H1 (cell line): ENCODE measurements around the gene GPR63. TPM values are rescaled to one million over a fixed set of nuclear protein-coding genes. Genes with fewer than 3 reads are reported as not detected.

ENCODE experiments used
- CTCF ChIA-PET: fragments of 300-600 bp; sonication (Branson Sonifier 250); formaldehyde crosslinking; loops from one replicate; lab custom pipeline; 2021; ENCODE audit not compliant: partially characterized antibody; lab: Charles Lee
- POLR2A ChIA-PET: fragments of 300-600 bp; sonication (Branson Sonifier 250); formaldehyde crosslinking; loops from one replicate; lab custom pipeline; 2021; ENCODE audit warnings: inconsistent platforms; ENCODE audit not compliant: partially characterized antibody; lab: Charles Lee
- DNase-seq, 2 experiments: peaks; one replicate each; pipeline versions ENCODE4 v3.0.0 to v3.0.0-alpha.2; 2010 to 2022; ENCODE audit warnings: low spot score in 2 of 2, low read depth in 1 of 2, mixed read lengths in 1 of 2
- FAIRE-seq: peaks from 2 replicates; lab custom pipeline; 2011; peaks lifted over from hg19 to GRCh38; lab: Jason Lieb, UNC
- H2AFZ ChIP-seq: 2 replicates; pipeline ENCODE4 v1.8.1; 2012; ENCODE audit warnings: low read length, inconsistent platforms
- H2AK5ac ChIP-seq: 2 replicates; pipeline ENCODE4 v1.6.1; 2013; ENCODE audit warnings: low read depth, low read length
- H2BK120ac ChIP-seq: replicated peaks from 2 replicates; pipeline ENCODE3; 2013; ENCODE audit warnings: low read depth, low read length, inconsistent platforms
- H2BK12ac ChIP-seq: 2 replicates; pipeline ENCODE4 v1.6.1; 2013; ENCODE audit warnings: low read depth, low read length
- H2BK15ac ChIP-seq: 2 replicates; pipeline ENCODE4 v1.6.1; 2013; ENCODE audit warnings: low read length
- H2BK20ac ChIP-seq: 2 replicates; pipeline ENCODE4 v1.6.1; 2013; ENCODE audit warnings: low read length
- H2BK5ac ChIP-seq: 2 replicates; pipeline ENCODE4 v1.6.1; 2013; ENCODE audit warnings: low read depth, low read length
- H3K14ac ChIP-seq: 2 replicates; pipeline ENCODE4 v1.6.1; 2013; ENCODE audit warnings: inconsistent platforms; ENCODE audit not compliant: insufficient read length
- H3K18ac ChIP-seq: 2 replicates; pipeline ENCODE4 v1.6.1; 2013; ENCODE audit warnings: low read length; ENCODE audit errors: extremely low read depth
- H3K23ac ChIP-seq: 2 replicates; pipeline ENCODE4 v1.6.1; 2013; ENCODE audit warnings: inconsistent platforms; ENCODE audit not compliant: insufficient read length
- H3K23me2 ChIP-seq: 2 replicates; pipeline ENCODE4 v1.6.1; 2013; ENCODE audit warnings: low read depth, low read length
- H3K27ac ChIP-seq: 2 replicates; pipeline ENCODE4 v1.6.1; 2011; ENCODE audit warnings: low read depth, low read length, inconsistent platforms
- H3K27me3 ChIP-seq, 4 experiments: replicated peaks in 1 of 4; 1 replicate in 1 of 4; 2 replicates in 3 of 4; pipeline versions ENCODE4 v1.6.1 to v1.8.1; 2011 to 2013; ENCODE audit warnings: low read length in 3 of 4, mild to moderate bottlenecking in 3 of 4, inconsistent platforms in 2 of 4, mixed read lengths in 2 of 4, moderate library complexity in 1 of 4; ENCODE audit not compliant: control insufficient read depth in 3 of 4, insufficient read depth in 3 of 4; ENCODE audit errors: extremely low read depth in 1 of 4
- H3K36me3 ChIP-seq, 4 experiments: 2 replicates each; pipeline versions ENCODE4 v1.6.1 to v1.8.1; 2011 to 2013; ENCODE audit warnings: mild to moderate bottlenecking in 4 of 4, low read length in 3 of 4, moderate library complexity in 2 of 4, control low read depth in 1 of 4, inconsistent platforms in 1 of 4; ENCODE audit not compliant: insufficient read depth in 4 of 4, control insufficient read depth in 2 of 4
- H3K4ac ChIP-seq: replicated peaks from 2 replicates; pipeline ENCODE3; 2013; ENCODE audit warnings: low read length, low read depth, mixed read lengths, inconsistent platforms; ENCODE audit not compliant: insufficient read length
- H3K4me1 ChIP-seq, 4 experiments: replicated peaks in 1 of 4; 1 replicate in 1 of 4; 2 replicates in 3 of 4; pipeline versions ENCODE4 v1.6.1 to v1.8.1; 2011 to 2013; ENCODE audit warnings: low read length in 3 of 4, inconsistent platforms in 2 of 4, mixed read lengths in 1 of 4; ENCODE audit not compliant: insufficient read depth in 4 of 4, control insufficient read depth in 3 of 4
- H3K4me2 ChIP-seq, 2 experiments: 2 replicates each; pipeline versions ENCODE4 v1.6.1 to v1.8.1; 2011 to 2013; ENCODE audit warnings: low read depth in 2 of 2, low read length in 2 of 2, control low read depth in 1 of 2, inconsistent platforms in 1 of 2, mild to moderate bottlenecking in 1 of 2; ENCODE audit not compliant: insufficient read depth in 1 of 2
- H3K4me3 ChIP-seq, 4 experiments: fragments of 200-600, 300-600 bp in 1 of 4; sonication (generic), shearing (Covaris generic), sonication (Bioruptor Twin) in 1 of 4; 2 replicates each; pipeline versions ENCODE4 v1.5.1 to v1.8.1; 2011 to 2016; ENCODE audit warnings: low read length in 4 of 4, low read depth in 3 of 4, control low read depth in 2 of 4, inconsistent platforms in 2 of 4, mild to moderate bottlenecking in 2 of 4, mixed read lengths in 1 of 4, moderate library complexity in 1 of 4; ENCODE audit not compliant: insufficient read depth in 2 of 4; ENCODE audit errors: extremely low read depth in 1 of 4
- H3K56ac ChIP-seq: replicated peaks from 2 replicates; pipeline ENCODE3; 2013; ENCODE audit warnings: low read depth, mild to moderate bottlenecking, mixed read lengths, low read length, inconsistent platforms; ENCODE audit not compliant: insufficient read length
- H3K79me1 ChIP-seq: 2 replicates; pipeline ENCODE4 v1.6.1; 2013; ENCODE audit warnings: low read depth, low read length, control low read depth
- H3K79me2 ChIP-seq, 2 experiments: 2 replicates each; pipeline versions ENCODE4 v1.6.1 to v1.8.1; 2012 to 2013; ENCODE audit warnings: low read length in 2 of 2, mild to moderate bottlenecking in 2 of 2, inconsistent platforms in 1 of 2; ENCODE audit not compliant: insufficient read depth in 2 of 2, control insufficient read depth in 1 of 2
- H3K9ac ChIP-seq, 4 experiments: replicated peaks in 1 of 4; 1 replicate in 1 of 4; 2 replicates in 3 of 4; pipeline versions ENCODE4 v1.6.1 to v1.8.1; 2011 to 2013; ENCODE audit warnings: low read depth in 3 of 4, low read length in 3 of 4, control low read depth in 2 of 4, mild to moderate bottlenecking in 2 of 4, moderate library complexity in 2 of 4, inconsistent platforms in 1 of 4; ENCODE audit errors: extremely low read depth in 1 of 4
- H3K9me3 ChIP-seq, 2 experiments: 2 replicates each; pipeline versions ENCODE4 v1.6.1 to v1.8.1; 2012 to 2013; ENCODE audit warnings: mild to moderate bottlenecking in 2 of 2, moderate library complexity in 2 of 2, control low read depth in 1 of 2, inconsistent platforms in 1 of 2, low read depth in 1 of 2, low read length in 1 of 2, mixed read lengths in 1 of 2; ENCODE audit not compliant: insufficient read depth in 2 of 2
- H4K20me1 ChIP-seq, 2 experiments: replicated peaks in 1 of 2; 2 replicates each; pipeline versions ENCODE3 to v1.8.1; 2011 to 2013; ENCODE audit warnings: inconsistent platforms in 2 of 2, low read length in 2 of 2, mild to moderate bottlenecking in 1 of 2; ENCODE audit not compliant: insufficient read depth in 2 of 2, control insufficient read depth in 1 of 2
- H4K5ac ChIP-seq: 2 replicates; pipeline ENCODE4 v1.6.1; 2013; ENCODE audit warnings: low read length, low read depth, mixed read lengths, inconsistent platforms; ENCODE audit not compliant: insufficient read length
- H4K8ac ChIP-seq: 2 replicates; pipeline ENCODE4 v1.8.0; 2013; ENCODE audit warnings: mild to moderate bottlenecking, moderate library complexity, low read length, inconsistent platforms; ENCODE audit not compliant: insufficient read depth; ENCODE audit errors: extremely low read depth
- H4K91ac ChIP-seq: replicated peaks from 2 replicates; pipeline ENCODE3; 2013; ENCODE audit warnings: low read length, mixed read lengths, inconsistent platforms; ENCODE audit not compliant: insufficient read length
- ASH2L ChIP-seq: fragments of 200-600, 300-600 bp; sonication (generic); IDR thresholded peaks from one replicate; pipeline ENCODE4 v1.7.1; 2017; ENCODE audit warnings: low read length
- BRCA1 ChIP-seq: IDR thresholded peaks from 2 replicates; pipeline ENCODE4 v1.6.1; 2012; ENCODE audit warnings: low read depth, low read length, improper control_type of control experiment
- GTF2F1 ChIP-seq: IDR thresholded peaks from 2 replicates; pipeline ENCODE4 v1.6.1; 2012; ENCODE audit warnings: low read depth, low read length, improper control_type of control experiment, borderline replicate concordance
- JUN ChIP-seq: IDR thresholded peaks from 2 replicates; pipeline ENCODE4 v1.6.1; 2011; ENCODE audit warnings: low read depth, mild to moderate bottlenecking, improper control_type of control experiment, low read length
- KDM4A ChIP-seq: IDR thresholded peaks from one replicate; pipeline ENCODE4 v1.7.1; 2012; ENCODE audit warnings: low read depth, mild to moderate bottlenecking, moderate library complexity, low read length, inconsistent platforms; ENCODE audit not compliant: severe bottlenecking
- MAFK ChIP-seq: IDR thresholded peaks from 2 replicates; pipeline ENCODE4 v1.6.1; 2012; ENCODE audit warnings: low read depth, mild to moderate bottlenecking, improper control_type of control experiment, low read length
- POLR2AphosphoS5 ChIP-seq: IDR thresholded peaks from 2 replicates; pipeline ENCODE4 v1.6.1; 2011; ENCODE audit warnings: low read depth, low read length
- POU5F1 ChIP-seq: IDR thresholded peaks from 2 replicates; pipeline ENCODE4 v1.6.1; 2011; ENCODE audit warnings: low read depth, mild to moderate bottlenecking, low read length, moderate library complexity
- RAD21 ChIP-seq, 2 experiments: IDR thresholded peaks in 1 of 2; conservative IDR thresholded peaks in 1 of 2; 2 replicates each; pipeline ENCODE4 v1.6.1; 2011; ENCODE audit warnings: low read depth in 2 of 2, low read length in 2 of 2, improper control_type of control experiment in 1 of 2, inconsistent platforms in 1 of 2, mild to moderate bottlenecking in 1 of 2, moderate library complexity in 1 of 2
- RFX5 ChIP-seq: IDR thresholded peaks from 2 replicates; pipeline ENCODE4 v1.6.1; 2011; ENCODE audit warnings: low read depth, low read length, improper control_type of control experiment, borderline replicate concordance
- TAF1 ChIP-seq: IDR thresholded peaks from 2 replicates; pipeline ENCODE4 v1.6.1; 2011; ENCODE audit warnings: mild to moderate bottlenecking, low read depth, low read length
- TEAD4 ChIP-seq: IDR thresholded peaks from 2 replicates; pipeline ENCODE4 v1.6.1; 2012; ENCODE audit warnings: low read depth, low read length, inconsistent platforms, mixed read lengths
- ZNF274 ChIP-seq: IDR thresholded peaks from 2 replicates; pipeline ENCODE4 v1.7.0; 2012; ENCODE audit warnings: low read length, borderline replicate concordance; ENCODE audit errors: extremely low read depth
- polyA plus RNA-seq, 7 experiments: library from polyadenylated mRNA; depleted of rRNA in 3 of 7; stranded (reverse) in 5 of 7; unstranded in 2 of 7; fragments of >200 nt in 5 of 7; fragments of 200-250 nt in 2 of 7; gene quantifications; 1 replicate in 5 of 7; 2 replicates in 1 of 7; 4 replicates in 1 of 7; pipeline versions ENCODE4 v1.2.1 to v1.2.3, GENCODE V29; 2011 to 2013; ENCODE audit warnings: missing spikeins in 2 of 7, mixed read lengths in 2 of 7
- total RNA-seq: library from RNA; stranded (reverse); fragmentation: NEBNext Ultra II Directional; extraction: Animal tissue kit (Norgen Biotek cat#: 25700); gene quantifications from 2 replicates; pipeline ENCODE4 v1.2.1, GENCODE V29; 2021

The GPR63 gene
- total and polyA plus RNA-seq, 2 of the 8 experiments (the other 6 are each of a cell fraction or from before 2014, with no cell fraction given), result 6.1 to 11.6 TPM

DNA sequence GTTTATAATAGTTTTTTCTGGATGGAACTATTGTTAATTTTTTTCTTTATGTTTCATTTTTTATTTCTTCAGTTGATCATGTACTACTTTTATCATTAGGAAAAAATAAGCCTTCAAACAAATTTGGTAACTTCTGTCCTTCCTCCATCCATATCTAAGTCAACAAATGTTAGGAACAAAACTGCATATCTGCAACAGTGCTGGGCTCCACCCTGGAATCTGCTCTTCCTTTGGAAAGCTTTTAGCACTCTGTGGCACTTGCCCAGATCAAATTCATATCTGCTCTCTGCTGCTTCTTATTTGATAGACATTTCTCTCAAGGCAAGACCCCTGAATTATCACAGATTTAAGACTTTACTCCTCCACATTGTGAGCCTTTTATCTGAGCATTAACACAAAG, 24.3 kb upstream of the GPR63 start:
- H2BK20ac ChIP-seq, result no peak overlapping the region
- FAIRE-seq (no peak), DNase-seq (no peak)
- no peak overlapping the region for H3K56ac ChIP-seq
- H4K8ac ChIP-seq, result no peak overlapping the region
- ChIA-PET POLR2A (no interaction called here), CTCF (no interaction called here)
- TF ChIP-seq RFX5, result no peak
- TF ChIP-seq JUN, result no peak
- TF ChIP-seq MAFK, result no peak
- TF ChIP-seq POLR2AphosphoS5, result no peak
- no peak for TF ChIP-seq TEAD4
- TF ChIP-seq BRCA1, result no peak
- no peak for TF ChIP-seq ASH2L
- TF ChIP-seq ZNF274, result no peak
- TF ChIP-seq TAF1, result no peak
- no peak for TF ChIP-seq KDM4A
- TF ChIP-seq RAD21 (IDR thresholded peaks at IDR 0.05 in 1 of 2, conservative IDR thresholded peaks at IDR 0.05 in 1 of 2; ENCODE audit: low read depth in 2 of 2, low read length in 2 of 2), result no peak
- TF ChIP-seq GTF2F1, result no peak
- no peak for TF ChIP-seq POU5F1
- H2BK120ac ChIP-seq, result no peak overlapping the region
- H2BK12ac ChIP-seq, result no peak overlapping the region
- no peak overlapping the region for H3K27ac ChIP-seq
- no peak overlapping the region for H3K4me2 ChIP-seq
- H3K79me2 ChIP-seq, result no peaks in the 10 kb centered on the region
- no peak overlapping the region for H3K9ac ChIP-seq
- no peak overlapping the region for H4K5ac ChIP-seq
- no peak overlapping the region for H2BK5ac ChIP-seq
- H3K4me1 ChIP-seq, result no peaks in the 10 kb centered on the region; a peak in 1 of 7 replicates
- H3K23ac ChIP-seq, result no peak overlapping the region
- H2AFZ ChIP-seq, result no peak overlapping the region
- H3K36me3 ChIP-seq, result no peaks in the 10 kb centered on the region
- H3K23me2 ChIP-seq, result no peaks in the 10 kb centered on the region
- H3K4ac ChIP-seq, result no peak overlapping the region
- no peak overlapping the region for H2AK5ac ChIP-seq
- H3K79me1 ChIP-seq, result no peaks in the 10 kb centered on the region
- H3K14ac ChIP-seq, result no peak overlapping the region
- no peak overlapping the region for H2BK15ac ChIP-seq
- H3K18ac ChIP-seq, result no peak overlapping the region
- no peaks in the 10 kb centered on the region for H3K27me3 ChIP-seq
- no peak overlapping the region for H3K4me3 ChIP-seq
- H3K9me3 ChIP-seq, result peaks cover 2 to 3% of the 10 kb centered on the region in 2 experiments; a peak in 1 of 4 replicates
- no peak overlapping the region for H4K91ac ChIP-seq
- no peaks in the 10 kb centered on the region for H4K20me1 ChIP-seq
